GM12891 (cell line): Measurements from ENCODE around the gene ODAD4.
A peak's percentile ranks its signal among the peaks of the same experiment; 100 is the strongest.

ENCODE experiments used
- DNase-seq: peaks from one replicate; pipeline ENCODE4 v3.0.0; 2011; ENCODE audit warnings: low spot score; ENCODE audit not compliant: insufficient read length
- FAIRE-seq: peaks from 2 replicates; lab custom pipeline; 2011; peaks lifted over from hg19 to GRCh38; lab: Jason Lieb, UNC
- PAX5 ChIP-seq: IDR thresholded peaks from 2 replicates; pipeline ENCODE4 v1.6.1; 2011; ENCODE audit warnings: low read length, moderate library complexity, mild to moderate bottlenecking; ENCODE audit not compliant: insufficient read depth, severe bottlenecking
- POLR2A ChIP-seq: IDR thresholded peaks from 2 replicates; pipeline ENCODE4 v1.6.1; 2011; ENCODE audit warnings: low read depth, low read length, control low read depth
- POLR2AphosphoS5 ChIP-seq: IDR thresholded peaks from 2 replicates; pipeline ENCODE4 v1.6.1; 2011; ENCODE audit warnings: low read depth, low read length, control low read depth
- POU2F2 ChIP-seq: IDR thresholded peaks from 2 replicates; pipeline ENCODE4 v1.6.1; 2011; ENCODE audit warnings: low read depth, mild to moderate bottlenecking, control low read depth, low read length, moderate library complexity
- SPI1 ChIP-seq: IDR thresholded peaks from 2 replicates; pipeline ENCODE4 v1.6.1; 2011; ENCODE audit warnings: low read depth, low read length, control low read depth
- TAF1 ChIP-seq: IDR thresholded peaks from 2 replicates; pipeline ENCODE4 v1.6.1; 2011; ENCODE audit warnings: low read depth, low read length, control low read depth

ODAD4 gene

DNA sequence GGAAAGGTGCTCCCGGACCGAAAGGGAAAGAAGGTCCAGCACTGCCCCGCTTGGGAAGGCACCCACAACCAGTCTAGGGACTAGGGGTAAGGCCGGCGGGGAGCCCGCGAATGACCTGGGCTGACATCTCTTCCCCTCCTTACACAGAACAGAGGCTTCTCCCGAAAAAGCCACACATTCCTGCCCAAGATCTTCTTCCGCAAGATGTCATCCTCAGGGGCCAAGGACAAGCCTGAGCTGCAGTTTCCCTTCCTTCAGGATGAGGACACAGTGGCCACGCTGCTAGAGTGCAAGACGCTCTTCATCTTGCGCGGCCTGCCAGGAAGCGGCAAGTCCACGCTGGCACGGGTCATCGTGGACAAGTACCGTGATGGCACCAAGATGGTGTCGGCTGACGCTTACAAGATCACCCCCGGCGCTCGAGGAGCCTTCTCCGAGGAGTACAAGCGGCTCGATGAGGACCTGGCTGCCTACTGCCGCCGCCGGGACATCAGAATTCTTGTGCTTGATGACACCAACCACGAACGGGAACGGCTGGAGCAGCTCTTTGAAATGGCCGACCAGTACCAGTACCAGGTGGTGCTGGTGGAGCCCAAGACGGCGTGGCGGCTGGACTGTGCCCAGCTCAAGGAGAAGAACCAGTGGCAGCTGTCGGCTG, 37.6 kb downstream of the ODAD4 start:
- FAIRE-seq = no peak
- DNase-seq = no peak
- TF ChIP-seq POU2F2 (no peak), TAF1 (no peak), SPI1 (no peak), PAX5 (no peak)

DNA sequence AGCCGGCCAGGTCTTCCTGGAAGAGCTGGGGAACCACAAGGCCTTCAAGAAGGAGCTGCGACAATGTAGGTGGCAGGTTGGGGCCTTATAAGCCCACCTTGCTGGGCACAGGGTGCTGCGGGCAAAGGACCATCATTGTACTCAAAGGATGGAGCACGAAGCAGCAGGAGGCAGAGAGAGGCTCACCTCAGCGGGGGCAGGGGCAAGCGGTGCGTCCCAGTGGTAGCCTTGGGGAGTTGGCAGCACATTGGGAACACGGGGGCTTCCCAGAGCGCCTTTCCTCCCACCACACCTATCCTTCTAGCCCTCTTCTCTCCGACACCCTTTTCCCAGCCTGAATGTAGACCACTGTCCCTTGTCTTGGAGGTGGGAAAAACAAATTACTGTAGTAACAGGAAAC, 38.3 kb downstream of the ODAD4 start:
- DNase-seq (no peak), FAIRE-seq (no peak)
- peak; percentile 46 for TF ChIP-seq POLR2AphosphoS5
- TF ChIP-seq PAX5 = no peak
- TF ChIP-seq POLR2A = no peak

DNA sequence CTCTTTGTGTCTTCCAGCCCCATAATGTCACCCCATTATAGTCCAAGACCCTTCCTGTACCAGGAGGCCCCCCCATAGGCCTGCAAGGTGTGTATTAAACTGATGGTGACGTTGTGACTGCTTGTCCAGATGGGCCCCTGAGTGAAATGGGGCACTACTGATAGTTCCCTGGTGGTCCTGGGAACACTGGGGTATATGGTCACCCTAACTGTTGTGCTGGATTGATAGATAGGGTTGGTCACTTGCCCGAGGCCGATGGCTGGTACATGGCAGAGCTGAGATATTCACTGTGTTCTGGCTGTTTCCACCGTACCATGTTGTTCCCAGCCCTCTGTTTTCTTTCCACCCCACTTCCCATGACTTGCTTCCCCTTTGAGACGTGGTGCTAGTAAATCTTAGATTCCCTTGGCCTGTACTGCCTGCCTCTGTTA, 40.5 kb downstream of the ODAD4 start:
- TF ChIP-seq POLR2A = peak; percentile 30; the same call in 1 of the 2 replicates
- no peak for TF ChIP-seq SPI1
- TF ChIP-seq POLR2AphosphoS5 = peak; percentile 72
- DNase-seq (no peak), FAIRE-seq (peak; percentile 13)

DNA sequence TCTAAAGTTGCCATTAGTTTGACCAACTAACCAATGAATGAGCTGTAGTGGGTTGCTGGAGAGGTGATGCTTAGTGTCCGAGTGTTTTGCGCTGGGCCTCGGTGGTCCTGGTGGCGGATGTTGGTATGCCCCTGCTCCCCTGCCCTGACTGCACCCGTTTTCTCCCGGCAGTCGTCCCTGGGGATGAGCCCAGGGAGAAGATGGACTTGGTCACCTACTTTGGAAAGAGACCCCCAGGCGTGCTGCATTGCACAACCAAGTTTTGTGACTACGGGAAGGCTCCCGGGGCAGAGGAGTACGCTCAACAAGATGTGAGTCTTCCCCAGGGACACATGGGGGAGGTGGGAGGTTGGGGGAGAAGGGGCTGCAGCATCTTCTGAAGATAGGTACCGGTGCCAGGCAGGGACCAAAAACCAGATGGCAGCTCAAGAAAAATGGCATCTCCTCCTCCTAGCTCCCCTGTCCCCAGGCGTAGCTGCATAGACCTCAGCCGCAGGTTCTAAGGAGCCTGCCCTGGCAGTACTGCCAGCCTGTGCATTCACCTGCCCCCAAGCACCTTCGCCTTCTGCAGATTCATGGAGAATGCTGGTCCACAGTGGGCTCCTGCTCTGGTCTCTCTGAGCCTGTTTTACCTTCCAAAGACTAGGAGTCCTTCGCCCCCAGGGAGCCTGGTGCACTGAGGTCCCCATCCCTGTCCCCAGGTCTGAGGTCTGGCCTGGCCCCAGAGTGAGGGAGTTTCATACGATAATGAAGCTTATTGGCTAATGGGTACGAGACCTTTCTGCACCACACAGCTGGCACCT, 41.5 kb downstream of the ODAD4 start:
- TF ChIP-seq POU2F2 (no peak), POLR2AphosphoS5 (0 out of 2 replicates have a peak, but pooled peaks have one; percentile 38), POLR2A (peak; percentile 24; the same call in 1 of the 2 replicates)
- FAIRE-seq (no peak), DNase-seq (no peak)

DNA sequence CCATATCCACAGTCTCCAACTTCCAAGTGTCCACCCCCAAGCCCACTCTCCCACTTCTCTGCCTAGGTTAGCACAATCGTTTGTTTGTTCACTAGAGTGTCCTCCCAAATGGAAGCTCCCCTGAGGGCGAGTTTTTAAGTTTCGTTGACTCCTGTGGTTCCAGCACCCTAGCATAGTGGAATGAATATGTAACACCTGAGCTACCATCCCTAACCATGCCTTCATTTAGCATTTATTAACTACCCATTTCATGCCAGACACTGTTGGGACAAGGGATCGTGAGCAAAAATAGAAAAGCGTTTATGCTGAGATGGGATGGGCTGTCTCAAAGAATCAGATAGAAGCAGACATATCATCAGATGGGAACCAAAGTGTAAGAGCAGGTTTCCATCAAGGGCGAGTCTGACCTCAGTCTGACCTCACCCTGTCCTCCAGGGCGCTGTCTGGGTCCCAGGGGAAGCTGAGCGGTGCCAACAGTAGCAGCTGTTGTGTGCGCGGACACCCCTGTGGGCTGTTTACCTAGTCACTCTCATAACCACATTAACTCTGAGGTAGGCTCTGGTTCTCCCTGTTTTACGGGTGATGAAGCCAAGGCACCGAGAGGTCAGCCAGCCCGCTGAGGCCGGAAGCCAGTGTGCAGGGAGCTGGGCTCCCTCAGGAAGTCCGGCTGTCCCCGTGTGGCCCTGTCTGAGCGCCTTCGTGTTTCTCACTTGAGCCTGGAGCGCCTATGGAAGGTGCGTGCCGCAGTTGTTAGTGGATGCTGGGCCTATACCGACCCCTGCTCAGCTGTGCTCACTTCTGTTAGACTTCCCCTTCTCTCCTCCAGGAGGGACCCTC, 42.4 kb downstream of the ODAD4 start:
- TF ChIP-seq POLR2A (peak; percentile 36; the same call in 1 of the 2 replicates), SPI1 (no peak), POLR2AphosphoS5 (peak; percentile 19; the same call in 1 of the 2 replicates)
- DNase-seq (no peak), FAIRE-seq (peak; percentile 84)

DNA sequence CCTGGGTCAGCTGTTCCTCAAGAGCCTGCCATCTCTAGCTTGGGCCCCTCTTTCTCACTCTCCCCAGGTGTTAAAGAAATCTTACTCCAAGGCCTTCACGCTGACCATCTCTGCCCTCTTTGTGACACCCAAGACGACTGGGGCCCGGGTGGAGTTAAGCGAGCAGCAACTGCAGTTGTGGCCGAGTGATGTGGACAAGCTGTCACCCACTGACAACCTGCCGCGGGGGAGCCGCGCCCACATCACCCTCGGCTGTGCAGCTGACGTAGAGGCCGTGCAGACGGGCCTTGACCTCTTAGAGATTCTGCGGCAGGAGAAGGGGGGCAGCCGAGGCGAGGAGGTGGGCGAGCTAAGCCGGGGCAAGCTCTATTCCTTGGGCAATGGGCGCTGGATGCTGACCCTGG, 43.0 kb downstream of the ODAD4 start:
- DNase-seq (no peak), FAIRE-seq (no peak)
- TF ChIP-seq TAF1 (no peak), PAX5 (no peak), POLR2AphosphoS5 (no peak), SPI1 (no peak), POU2F2 (no peak), POLR2A (no peak)

DNA sequence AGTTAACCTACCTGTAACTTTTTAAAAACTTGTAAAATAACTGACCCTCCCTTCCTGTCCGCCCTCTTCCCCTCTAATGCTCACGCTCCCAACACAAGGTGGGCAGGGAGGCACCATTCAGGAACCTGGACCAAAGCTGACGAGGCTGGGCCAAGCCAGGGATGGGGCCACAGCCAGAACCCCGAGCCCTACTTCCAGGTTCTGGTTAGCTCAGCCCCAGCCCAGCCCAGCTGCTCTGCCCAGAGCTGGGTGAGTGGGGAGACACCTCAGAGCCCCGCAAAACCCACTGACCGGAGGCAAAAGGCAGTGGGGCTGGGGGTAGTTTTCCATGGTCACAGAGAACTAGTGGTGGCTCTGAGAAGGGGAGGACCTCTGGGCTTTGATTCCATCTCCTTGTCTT, 43.6 kb downstream of the ODAD4 start:
- no peak for DNase-seq
- no peak for TF ChIP-seq POU2F2
- 0 out of 2 replicates have a peak, but pooled peaks have one; percentile 7 for TF ChIP-seq POLR2A
- no peak for TF ChIP-seq POLR2AphosphoS5
- no peak for FAIRE-seq

DNA sequence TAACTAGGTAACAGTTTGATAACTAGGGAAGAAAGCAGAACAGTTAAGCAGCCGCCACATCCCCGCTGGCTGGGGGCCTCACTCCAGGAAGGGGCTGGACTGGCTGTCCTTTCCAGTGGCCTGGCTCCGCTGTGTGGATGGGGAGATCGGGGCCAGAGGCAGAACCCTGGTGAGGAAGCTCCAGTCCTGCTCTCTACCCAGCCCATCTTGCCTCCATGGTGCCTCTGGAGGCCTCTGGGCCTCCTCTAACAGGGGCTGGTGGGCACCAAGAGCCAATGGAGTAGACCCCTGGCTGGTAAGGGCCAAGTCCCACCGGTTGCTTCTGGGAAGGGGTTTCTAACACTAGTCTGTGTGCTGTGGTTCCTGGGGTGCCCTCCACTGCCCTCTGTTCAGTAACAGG, 44.2 kb downstream of the ODAD4 start:
- FAIRE-seq (no peak), DNase-seq (no peak)
- TF ChIP-seq PAX5 (no peak), SPI1 (no peak), POU2F2 (no peak)

DNA sequence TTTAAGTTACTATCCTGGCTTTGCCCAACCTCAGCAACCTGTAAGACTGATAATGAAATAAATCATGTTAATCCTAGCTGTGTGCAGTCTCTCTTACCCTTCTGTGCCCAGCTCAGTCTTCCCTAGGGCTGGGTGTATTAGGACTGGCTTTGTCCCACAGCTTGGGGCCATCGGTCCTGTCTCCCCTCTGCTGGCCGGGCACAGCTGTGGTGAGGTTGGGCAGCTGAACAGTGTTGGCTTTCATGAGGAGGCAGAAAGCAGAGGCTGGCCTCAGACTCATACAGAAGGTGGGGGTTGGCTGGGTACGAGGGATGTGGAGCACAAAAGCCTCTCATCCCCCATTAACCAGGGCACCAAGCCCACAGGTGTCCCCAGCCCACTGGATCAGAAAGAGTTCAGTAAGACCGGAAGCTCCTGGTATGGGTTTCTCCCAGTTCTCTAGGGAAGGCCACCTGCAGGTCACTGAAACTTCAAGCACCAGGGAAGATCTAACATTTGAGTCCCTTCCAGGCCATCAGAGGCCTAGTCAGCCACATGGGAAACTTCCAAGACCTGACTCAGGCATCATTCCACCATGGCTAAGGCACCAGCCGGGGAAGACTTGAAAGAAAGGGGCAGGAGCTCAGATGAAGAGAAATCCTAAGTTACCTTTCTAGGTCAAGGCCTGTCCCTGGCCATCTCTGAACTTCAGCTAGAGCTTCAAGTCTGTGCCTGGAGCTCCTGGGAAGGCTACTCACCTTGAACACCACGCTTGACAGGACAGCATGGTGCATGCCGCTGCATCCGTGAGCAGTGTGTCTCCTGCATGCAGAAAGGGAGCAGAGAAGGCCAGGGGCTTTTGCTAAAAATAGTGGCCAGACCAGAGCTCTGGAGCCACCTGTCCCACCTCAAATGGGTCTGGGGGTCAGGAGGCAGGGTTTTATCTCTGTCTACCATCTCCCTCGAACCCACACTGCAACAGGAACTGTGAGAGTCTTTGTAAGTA, 45.0 kb downstream of the ODAD4 start:
- DNase-seq = no peak
- TF ChIP-seq POLR2AphosphoS5 = no peak
- TF ChIP-seq POU2F2 = no peak
- TF ChIP-seq TAF1 = no peak
- TF ChIP-seq SPI1 = no peak
- TF ChIP-seq PAX5 = no peak
- TF ChIP-seq POLR2A = no peak
- no peak for FAIRE-seq
